ENCODE data around the gene PTDSS2.

The PTDSS2 gene

DNA sequence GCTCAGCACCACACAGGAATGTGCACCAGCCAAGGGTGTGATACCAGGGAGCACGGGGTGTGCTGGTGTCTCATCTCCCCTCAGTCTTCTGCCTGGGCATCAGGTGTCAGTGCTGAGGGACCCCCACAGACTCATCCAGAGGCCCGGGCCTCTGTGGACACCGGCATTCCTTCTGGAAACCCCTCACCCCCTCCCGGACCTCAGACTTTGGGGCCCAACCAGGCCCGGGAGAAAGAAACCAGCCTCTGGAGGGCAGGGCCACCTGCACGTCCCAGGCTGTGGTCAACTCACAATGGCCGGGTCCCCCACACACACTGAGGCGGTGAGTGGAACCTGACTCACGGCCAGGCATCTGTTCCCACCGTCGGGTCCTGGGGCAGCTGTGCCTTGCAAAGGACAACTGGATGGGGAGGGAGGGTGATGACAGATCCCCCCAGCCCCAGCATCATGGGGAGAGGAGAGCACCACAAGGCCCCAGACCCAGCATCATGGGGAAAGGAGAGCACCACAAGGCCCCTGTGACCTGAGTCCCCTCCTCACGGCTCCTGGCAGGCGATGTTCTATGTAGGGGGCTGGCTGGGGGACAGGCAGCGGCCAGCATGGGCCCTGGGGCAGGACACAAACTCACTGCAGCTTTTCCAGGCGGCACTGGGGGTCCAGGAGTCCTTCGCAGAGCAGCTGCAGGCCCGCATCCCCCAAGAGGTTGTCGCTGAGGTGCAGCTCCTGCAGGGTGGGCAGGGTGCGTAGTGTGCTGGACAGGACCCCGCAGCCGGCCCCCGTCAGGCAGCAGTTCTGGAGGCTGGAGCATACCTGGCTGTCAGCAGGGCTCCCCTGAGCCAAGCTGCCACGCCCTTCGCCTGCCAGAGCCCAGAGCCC, 49.4 kb downstream of the PTDSS2 start:
- TF ChIP-seq, protein P1, sequence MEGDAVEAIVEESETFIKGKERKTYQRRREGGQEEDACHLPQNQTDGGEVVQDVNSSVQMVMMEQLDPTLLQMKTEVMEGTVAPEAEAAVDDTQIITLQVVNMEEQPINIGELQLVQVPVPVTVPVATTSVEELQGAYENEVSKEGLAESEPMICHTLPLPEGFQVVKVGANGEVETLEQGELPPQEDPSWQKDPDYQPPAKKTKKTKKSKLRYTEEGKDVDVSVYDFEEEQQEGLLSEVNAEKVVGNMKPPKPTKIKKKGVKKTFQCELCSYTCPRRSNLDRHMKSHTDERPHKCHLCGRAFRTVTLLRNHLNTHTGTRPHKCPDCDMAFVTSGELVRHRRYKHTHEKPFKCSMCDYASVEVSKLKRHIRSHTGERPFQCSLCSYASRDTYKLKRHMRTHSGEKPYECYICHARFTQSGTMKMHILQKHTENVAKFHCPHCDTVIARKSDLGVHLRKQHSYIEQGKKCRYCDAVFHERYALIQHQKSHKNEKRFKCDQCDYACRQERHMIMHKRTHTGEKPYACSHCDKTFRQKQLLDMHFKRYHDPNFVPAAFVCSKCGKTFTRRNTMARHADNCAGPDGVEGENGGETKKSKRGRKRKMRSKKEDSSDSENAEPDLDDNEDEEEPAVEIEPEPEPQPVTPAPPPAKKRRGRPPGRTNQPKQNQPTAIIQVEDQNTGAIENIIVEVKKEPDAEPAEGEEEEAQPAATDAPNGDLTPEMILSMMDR (conservative IDR thresholded peaks at IDR 0.05; ENCODE audit: low read length), result no peak
- TF ChIP-seq EZH2phosphoT487 (IDR thresholded peaks at IDR 0.05; ENCODE audit: borderline replicate concordance), result no peak
- Histone ChIP-seq H3F3A (ENCODE audit: low read depth) (no peaks in the 10 kb centered on the region), H3K9me2 (replicated peaks; ENCODE audit: low read depth, low read length) (no peaks in the 10 kb centered on the region), H3K27me3 (ENCODE audit: insufficient read depth, low read length, poor library complexity, severe bottlenecking) (no peaks in the 10 kb centered on the region), H3K4me3 (ENCODE audit: low read length, poor library complexity, severe bottlenecking) (no peak overlapping the region), H3K9ac (ENCODE audit: low read depth, low read length, poor library complexity, severe bottlenecking) (no peak overlapping the region), H2AFZ (ENCODE audit: low read length) (no peak overlapping the region), H3K4me1 (ENCODE audit: insufficient read depth, low read length, poor library complexity, severe bottlenecking) (no peaks in the 10 kb centered on the region), H3K79me2 (ENCODE audit: insufficient read depth, low read length) (peaks cover 12% of the 10 kb centered on the region; the same call in 1 of the 2 replicates), H3K4me2 (ENCODE audit: low read depth, low read length, poor library complexity, severe bottlenecking) (no peak overlapping the region), H3K9me3 (ENCODE audit: insufficient read depth, low read depth, low read length) (no peaks in the 10 kb centered on the region), H3K36me3 (ENCODE audit: insufficient read depth, low read length) (peaks cover 43% of the 10 kb centered on the region; the same call in 1 of the 2 replicates), H4K20me1 (ENCODE audit: insufficient read depth, low read length, poor library complexity, severe bottlenecking) (no peaks in the 10 kb centered on the region)

DNA sequence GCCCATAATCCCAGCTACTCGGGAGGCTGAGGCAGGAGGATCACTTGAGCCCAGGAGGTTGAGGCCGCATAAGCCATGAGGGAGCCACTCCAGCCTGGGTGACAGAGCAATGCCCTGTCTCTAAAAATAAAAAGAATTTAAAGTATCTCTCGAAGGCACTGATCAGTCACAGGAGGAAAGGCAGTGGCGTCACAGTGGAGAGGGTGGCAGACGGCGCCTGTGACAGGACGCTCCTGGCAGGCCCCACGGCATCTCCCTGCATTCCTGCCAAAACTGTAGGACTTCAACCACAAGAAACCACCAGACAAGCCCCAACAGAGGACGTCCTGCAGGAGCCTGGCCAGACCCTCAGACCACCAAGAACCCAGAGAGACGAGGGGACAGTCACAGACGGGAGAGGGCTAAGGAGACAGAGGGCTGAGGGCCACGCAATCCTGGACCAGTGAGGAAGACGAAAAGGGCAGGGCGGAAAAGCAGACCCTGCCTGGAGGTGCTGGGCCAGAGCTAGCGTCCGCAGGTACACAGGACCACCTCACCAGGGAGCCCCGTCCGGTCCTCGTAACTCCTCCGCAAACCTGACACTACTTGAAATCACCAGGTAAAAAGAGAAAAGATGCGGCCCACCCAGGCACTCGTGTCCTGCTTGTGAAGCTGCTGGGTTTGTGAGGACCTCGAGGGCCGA, 51.1 kb downstream of the PTDSS2 start:
- H3K9me3 ChIP-seq (ENCODE audit: insufficient read depth, low read depth, low read length), result no peaks in the 10 kb centered on the region
- peaks cover 9% of the 10 kb centered on the region for H3K4me1 ChIP-seq (ENCODE audit: insufficient read depth, low read length, poor library complexity, severe bottlenecking)
- no peak overlapping the region for H3K4me2 ChIP-seq (ENCODE audit: low read depth, low read length, poor library complexity, severe bottlenecking)
- H3K27me3 ChIP-seq (ENCODE audit: insufficient read depth, low read length, poor library complexity, severe bottlenecking), result no peaks in the 10 kb centered on the region
- no peak overlapping the region for H2AFZ ChIP-seq (ENCODE audit: low read length)
- no peak overlapping the region for H3K9ac ChIP-seq (ENCODE audit: low read depth, low read length, poor library complexity, severe bottlenecking)
- H3F3A ChIP-seq (ENCODE audit: low read depth), result no peaks in the 10 kb centered on the region
- peaks cover 8% of the 10 kb centered on the region for H4K20me1 ChIP-seq (ENCODE audit: insufficient read depth, low read length, poor library complexity, severe bottlenecking)
- H3K4me3 ChIP-seq (ENCODE audit: low read length, poor library complexity, severe bottlenecking), result no peak overlapping the region
- peaks cover 29% of the 10 kb centered on the region for H3K79me2 ChIP-seq (ENCODE audit: insufficient read depth, low read length)
- peaks cover 39% of the 10 kb centered on the region; the same call in 1 of the 2 replicates for H3K36me3 ChIP-seq (ENCODE audit: insufficient read depth, low read length)
- no peaks in the 10 kb centered on the region for H3K9me2 ChIP-seq (replicated peaks; ENCODE audit: low read depth, low read length)
- TF ChIP-seq, protein P1 (conservative IDR thresholded peaks at IDR 0.05; ENCODE audit: low read length), result no peak
- no peak for TF ChIP-seq EZH2phosphoT487 (IDR thresholded peaks at IDR 0.05; ENCODE audit: borderline replicate concordance)

DNA sequence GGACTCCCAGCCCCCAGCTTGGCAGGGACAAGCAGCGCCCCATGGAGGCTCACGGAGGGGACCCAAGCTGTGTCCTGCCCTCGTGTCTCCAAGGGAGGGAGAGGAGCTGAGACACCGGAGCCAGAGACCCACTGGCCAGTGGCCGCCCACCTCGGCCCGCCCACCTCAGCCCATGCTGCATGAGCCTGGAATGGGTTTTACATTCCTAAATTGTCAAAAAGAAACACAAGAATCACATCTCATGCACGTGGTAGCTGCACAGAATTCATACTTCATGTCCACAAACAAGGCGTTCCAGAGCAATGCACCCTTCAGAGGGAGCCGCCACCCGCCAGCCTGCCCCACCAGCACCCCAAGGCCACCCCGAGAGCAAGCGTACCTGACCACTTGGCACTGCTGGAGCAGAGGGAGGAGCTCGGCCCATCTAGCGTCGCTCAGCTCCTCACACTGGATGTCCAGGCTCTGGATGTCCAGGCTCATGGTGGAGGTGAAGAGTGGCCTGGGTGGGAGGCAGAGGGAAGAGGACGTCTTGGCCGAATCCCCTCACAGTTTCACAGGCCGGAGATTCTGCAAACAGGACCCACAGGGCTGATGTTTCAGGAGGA, 51.7 kb downstream of the PTDSS2 start:
- Histone ChIP-seq H3F3A (ENCODE audit: low read depth) (peaks cover 2% of the 10 kb centered on the region; the same call in 1 of the 2 replicates), H3K9me2 (replicated peaks; ENCODE audit: low read depth, low read length) (no peaks in the 10 kb centered on the region), H3K4me2 (ENCODE audit: low read depth, low read length, poor library complexity, severe bottlenecking) (no peak overlapping the region), H3K27me3 (ENCODE audit: insufficient read depth, low read length, poor library complexity, severe bottlenecking) (no peaks in the 10 kb centered on the region), H3K4me1 (ENCODE audit: insufficient read depth, low read length, poor library complexity, severe bottlenecking) (peaks cover 9% of the 10 kb centered on the region), H2AFZ (ENCODE audit: low read length) (no peak overlapping the region), H3K79me2 (ENCODE audit: insufficient read depth, low read length) (peaks cover 34% of the 10 kb centered on the region), H4K20me1 (ENCODE audit: insufficient read depth, low read length, poor library complexity, severe bottlenecking) (peaks cover 10% of the 10 kb centered on the region), H3K9me3 (ENCODE audit: insufficient read depth, low read depth, low read length) (no peaks in the 10 kb centered on the region), H3K4me3 (ENCODE audit: low read length, poor library complexity, severe bottlenecking) (no peak overlapping the region), H3K9ac (ENCODE audit: low read depth, low read length, poor library complexity, severe bottlenecking) (no peak overlapping the region), H3K36me3 (ENCODE audit: insufficient read depth, low read length) (peaks cover 39% of the 10 kb centered on the region; the same call in 1 of the 2 replicates)
- no peak for TF ChIP-seq EZH2phosphoT487 (IDR thresholded peaks at IDR 0.05; ENCODE audit: borderline replicate concordance)
- TF ChIP-seq, protein P1 (conservative IDR thresholded peaks at IDR 0.05; ENCODE audit: low read length), result no peak
